Measurements from ENCODE around the gene HEATR5A.
"Not testable (repeated sequence)": the region's sequence is repeated elsewhere in the genome, so short reads cannot be mapped to it uniquely, and the experiment has no call there.

The HEATR5A gene

DNA sequence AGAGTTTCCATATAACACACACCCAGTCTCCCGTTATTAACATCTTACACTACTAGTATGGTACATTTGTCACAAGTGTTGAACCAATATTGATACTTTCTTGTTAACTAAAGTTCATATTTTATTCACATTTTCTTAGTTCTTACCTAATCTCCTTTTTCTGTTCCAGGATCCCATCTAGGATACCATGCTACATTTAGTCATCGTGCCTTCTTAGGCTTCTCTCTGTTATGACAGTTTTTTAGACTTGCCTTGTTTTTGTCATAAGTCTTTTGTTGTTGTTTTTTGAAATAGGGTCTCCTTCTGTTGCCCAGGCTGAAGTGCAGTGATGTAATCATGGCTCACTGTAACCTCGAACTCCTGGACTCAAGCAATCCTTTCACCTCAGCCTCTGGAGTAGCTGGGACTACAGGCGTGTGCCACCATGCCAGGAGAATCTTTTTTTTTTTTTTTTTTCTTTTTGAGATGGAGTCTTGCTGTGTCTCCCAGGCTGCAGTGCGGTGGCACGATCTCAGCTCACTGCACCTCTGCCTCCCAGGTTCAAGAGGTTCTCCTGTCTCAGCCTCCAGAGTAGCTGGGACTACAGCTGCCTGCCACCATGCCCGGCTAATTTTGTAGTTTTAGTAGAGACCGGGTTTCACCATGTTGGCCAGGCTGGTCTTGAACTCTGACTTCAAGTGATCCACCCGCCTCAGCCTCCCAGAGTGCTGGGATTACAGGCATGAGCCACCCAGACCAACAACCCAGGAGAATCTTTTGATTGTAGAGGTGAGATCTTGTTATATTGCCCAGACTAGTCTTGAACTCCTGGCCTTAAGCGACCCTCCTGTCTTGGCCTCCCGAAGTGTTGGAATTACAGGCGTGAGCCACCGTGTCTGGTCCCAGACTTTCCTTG is 153.7 kb downstream of the HEATR5A start:
- H3K4me3 ChIP-seq (ENCODE audit: low read depth, low read length) = no peak overlapping the region

DNA sequence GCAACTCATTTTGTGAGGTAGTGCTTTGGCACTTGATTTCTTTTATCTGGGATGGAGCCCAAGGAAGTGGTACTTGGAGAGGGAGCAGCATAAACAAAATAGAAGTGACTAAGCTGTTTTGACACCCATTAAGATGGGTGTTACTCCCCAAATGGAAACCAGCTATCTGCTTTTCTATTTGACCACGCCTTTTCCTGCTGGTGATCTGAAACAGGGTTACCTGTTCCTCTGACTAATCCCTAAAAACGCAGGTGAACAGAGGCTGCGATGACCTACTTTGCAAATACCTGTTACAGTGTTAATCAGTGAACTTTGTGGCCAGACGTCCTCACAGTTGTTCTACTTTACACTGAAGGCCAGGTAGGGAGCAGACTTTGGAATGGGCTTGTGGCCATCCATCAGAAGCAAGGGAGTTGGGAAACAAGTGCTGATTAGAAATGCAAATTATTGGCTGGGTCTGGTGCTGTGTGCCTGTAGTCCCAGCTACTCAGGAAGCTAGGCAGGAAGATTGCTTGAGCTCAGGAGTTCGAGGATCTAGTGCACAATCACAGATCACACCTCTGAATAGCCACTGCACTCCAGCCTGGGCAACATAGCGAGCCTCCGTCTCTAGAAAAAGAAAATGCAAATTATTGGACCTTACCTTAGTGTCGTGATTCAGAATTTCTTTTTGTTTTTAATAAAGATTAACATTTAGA is 154.5 kb downstream of the HEATR5A start:
- no peak for DNase-seq (ENCODE audit: low read depth)
- H3K4me3 ChIP-seq (ENCODE audit: low read depth, low read length) = no peak overlapping the region

More for the DNA sequence above, 153.7 kb downstream of the HEATR5A start:
- no peak for DNase-seq (ENCODE audit: low read depth)

DNA sequence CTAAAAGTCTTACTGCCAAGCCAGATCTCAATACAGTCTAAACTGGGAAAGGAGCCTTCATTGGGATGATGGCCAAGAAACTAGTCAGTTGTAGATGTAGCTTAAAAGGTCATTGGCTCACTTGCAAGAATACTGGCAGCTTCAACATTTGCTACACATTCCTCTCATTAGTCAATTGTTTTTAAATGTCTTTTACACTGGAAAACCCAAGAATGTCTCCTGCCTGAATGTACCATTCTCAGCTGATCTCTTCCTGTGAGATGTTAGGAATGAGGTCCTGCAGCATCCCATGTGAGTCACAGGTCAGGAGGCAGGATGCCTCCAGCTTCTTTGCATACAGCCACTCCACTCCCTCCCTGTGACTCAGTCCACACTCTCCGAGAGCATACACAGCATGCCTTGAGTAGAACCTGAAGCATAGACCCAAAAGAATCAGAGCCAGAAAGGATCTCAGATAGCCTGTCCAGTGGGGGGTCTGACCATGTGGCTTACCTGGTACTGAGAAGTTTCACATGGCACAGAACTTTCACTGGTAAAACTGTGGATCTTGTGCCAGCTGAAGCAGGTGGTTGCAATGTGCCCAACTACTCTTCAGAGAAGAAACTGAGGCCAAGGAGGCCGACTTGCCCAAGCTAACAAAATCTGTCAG is 156.7 kb downstream of the HEATR5A start:
- H3K4me3 ChIP-seq (ENCODE audit: low read depth, low read length) = no peak overlapping the region
- peak; percentile 99 for DNase-seq (ENCODE audit: low read depth)

DNA sequence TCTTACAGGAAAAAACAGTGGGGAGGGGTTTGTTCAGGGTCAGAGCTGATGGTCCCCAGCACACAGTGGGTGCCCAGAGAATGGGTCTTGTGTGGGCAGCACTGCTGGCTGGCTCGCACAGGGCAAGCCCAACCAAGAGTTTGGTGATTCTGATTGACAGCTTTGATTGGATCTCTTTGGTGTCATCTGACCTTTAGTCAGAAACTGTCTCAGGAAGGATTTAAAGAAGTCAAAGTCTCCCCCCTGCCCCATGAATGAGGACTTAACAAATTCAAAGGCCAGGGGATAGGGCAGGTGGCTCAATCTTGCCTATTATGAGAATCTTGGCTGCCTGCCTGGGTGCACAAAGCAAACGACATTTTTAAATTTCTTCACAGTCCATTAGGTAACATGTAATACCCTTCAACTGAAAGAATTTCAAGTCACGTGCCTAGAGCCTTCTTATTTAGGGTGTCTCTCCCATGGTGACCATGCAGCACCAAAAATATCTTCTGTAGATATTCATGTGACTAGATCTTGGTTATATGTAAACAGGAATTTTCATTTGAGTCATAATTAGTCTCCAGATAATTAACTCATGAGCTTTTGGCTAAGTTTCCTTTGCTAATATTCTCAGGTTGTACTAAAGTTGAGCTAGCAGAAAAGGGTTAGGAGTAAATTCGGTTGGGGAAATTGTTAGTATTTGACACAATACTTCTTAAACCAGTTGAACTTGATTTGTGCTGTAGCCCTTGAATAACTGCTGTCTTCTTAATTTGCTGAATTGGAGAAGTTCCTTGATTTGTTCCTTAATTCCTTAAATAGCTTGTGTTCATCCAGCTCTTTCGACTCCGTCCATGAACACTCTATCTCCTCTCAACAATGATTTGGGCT is 158.3 kb downstream of the HEATR5A start:
- peak; percentile 30 for DNase-seq (ENCODE audit: low read depth)
- H3K4me3 ChIP-seq (ENCODE audit: low read depth, low read length) = no peak overlapping the region

DNA sequence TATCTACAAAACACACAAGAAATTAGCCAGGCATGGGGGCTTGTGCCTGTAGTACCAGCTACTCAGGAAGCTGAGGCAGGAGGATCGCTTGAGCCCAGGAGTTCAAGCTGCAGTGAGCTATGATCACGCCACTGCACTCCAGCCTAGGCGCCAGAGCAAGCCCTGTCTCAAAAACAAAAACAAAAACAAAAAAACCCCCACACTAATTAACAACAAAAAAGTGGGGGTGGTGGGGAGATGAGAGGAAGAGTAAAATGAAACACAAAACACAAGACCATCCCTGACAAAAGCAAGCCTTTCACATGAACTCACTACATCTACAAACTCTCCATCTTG is 158.9 kb downstream of the HEATR5A start:
- no peak overlapping the region for H3K4me3 ChIP-seq (ENCODE audit: low read depth, low read length)
- no peak for DNase-seq (ENCODE audit: low read depth)

DNA sequence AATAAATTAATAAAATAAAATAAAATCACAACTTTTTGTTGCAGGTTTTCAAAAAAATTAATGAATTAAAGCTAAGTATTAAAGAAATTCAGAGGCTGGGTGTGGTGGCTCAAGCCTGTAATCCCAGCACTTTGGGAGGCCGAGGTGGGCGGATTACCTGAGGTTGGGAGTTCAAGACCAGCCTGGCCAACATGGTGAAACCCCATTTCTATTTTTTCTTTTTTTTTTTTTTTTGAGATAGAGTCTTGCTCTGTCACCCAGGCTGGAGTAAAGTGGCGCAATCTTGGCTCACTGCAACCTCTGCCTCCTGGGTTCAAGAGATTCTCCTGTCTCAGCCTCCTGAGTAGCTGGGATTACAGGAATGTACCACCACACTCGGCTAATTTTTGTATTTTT is 161.3 kb downstream of the HEATR5A start:
- not testable (repeated sequence) for DNase-seq (ENCODE audit: low read depth); H3K4me3 ChIP-seq (ENCODE audit: low read depth, low read length)

DNA sequence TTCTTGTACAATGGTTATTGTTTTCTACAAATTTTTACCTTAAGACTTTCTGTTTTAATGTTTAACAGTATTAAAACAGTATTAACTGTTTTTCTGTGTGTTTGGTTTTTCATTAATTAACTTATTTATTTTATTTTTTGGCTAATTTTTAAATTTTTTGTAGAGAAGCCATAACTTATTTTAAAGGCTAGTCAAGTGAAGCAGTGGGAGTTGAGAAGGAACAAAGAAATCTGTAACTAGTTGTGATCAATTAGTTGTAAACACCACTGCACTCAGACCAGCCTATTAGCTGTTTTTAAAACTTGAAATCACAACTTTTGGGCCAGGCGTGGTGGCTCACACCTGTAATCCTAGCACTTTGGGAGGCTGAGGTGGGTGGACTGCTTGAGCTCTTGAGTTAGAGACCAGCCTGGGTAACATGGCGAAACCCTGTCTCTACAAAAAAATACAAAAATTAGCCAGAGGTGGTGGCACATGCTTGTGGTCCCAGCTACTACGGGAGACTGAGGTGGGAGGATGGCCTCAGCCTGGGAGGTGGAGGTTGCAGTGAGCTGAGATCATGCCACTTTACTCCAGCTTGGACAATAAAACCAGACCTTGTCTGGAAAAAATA is 161.8 kb downstream of the HEATR5A start:
- no peak overlapping the region for H3K4me3 ChIP-seq (ENCODE audit: low read depth, low read length)
- no peak for DNase-seq (ENCODE audit: low read depth)

DNA sequence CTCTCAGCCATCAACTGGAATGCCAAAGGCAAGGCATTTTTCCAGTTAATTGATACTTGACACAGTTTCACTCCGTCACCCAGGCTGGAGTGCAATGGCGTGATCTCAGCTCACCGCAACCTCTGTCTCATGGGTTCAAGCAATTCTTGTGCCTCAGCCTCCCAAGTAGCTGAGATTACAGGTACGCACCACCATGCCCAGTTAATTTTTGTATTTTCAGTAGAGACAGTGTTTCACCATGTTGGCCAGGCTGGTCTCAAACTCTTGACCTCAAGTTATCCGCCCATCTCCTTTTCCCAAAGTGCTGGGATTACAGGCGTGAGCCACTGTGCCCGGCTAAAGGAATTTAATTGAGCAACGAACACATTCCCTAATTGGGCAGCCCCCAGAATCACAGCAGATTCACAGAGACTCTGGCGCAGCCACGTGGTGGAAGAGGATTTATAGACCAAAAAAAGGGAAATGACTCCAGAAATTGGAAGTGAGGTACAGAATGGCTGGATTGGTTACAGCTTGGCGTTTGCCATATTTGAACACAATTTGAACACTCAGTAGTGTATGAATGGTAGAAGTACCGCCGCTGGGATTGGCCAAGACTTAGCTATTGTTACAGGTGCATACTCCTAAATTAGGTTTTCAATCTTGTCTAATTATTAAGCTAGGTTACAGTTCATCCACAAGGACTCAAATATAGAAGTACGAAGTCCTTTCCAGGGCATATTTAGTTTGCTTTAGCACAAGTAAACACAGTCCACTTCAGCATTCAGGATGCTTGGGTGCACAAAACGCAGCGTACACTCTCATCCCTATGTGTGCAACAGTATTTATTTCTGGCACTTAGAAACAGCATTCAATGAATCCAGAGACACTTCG is 162.6 kb downstream of the HEATR5A start:
- not testable (repeated sequence) for H3K4me3 ChIP-seq (ENCODE audit: low read depth, low read length); DNase-seq (ENCODE audit: low read depth)

DNA sequence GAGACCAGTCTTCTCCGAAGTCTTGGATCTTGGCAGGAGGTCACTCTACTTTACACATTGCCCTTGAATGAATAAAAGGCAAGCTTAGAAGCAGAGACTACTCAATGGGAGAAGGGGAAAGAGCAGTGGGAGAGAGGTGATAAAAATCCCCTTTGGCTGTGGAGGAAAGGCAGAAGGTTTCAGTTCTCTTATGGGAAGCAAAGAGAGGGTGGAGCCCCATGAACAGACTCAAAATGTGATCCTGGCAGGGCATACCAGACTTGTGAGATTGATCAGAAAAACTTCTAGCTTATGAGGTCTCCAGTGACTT is 163.2 kb downstream of the HEATR5A start:
- H3K4me3 ChIP-seq (ENCODE audit: low read depth, low read length) = no peak overlapping the region
- DNase-seq (ENCODE audit: low read depth) = no peak

DNA sequence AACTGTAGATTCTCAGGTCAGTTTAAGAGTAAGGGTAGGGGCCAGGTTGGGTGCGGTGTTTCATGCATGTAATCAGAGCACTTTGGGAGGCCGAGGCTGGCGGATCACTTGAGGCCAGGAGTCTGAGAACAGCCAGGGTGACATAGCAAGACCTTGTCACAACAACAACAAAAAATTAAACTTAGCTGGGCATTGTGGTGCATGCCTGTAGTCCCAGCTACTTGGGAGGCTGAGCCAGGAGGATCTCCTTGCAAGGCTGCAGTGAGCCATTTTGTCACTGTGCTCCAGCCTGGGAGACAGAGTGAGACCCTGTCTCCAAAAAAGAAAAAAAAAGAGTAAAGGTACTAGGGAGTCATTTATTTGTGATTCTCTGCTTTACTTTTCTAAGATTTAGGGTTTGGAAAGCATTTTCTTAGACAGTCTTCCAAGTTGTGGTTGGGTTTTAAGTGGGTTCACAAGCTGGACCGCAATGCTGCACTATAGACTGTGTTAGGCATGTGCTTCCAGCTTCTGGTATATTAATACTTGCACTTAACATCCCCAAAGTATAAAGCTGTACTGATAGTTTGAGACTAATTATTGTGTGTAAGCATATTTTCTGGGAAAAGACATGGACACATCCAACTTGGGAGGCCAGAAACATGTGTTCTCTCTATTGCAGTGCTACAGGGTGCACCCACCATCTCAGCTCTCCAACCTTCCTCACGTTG is 163.7 kb downstream of the HEATR5A start:
- DNase-seq (ENCODE audit: low read depth) = no peak
- H3K4me3 ChIP-seq (ENCODE audit: low read depth, low read length) = no peak overlapping the region

DNA sequence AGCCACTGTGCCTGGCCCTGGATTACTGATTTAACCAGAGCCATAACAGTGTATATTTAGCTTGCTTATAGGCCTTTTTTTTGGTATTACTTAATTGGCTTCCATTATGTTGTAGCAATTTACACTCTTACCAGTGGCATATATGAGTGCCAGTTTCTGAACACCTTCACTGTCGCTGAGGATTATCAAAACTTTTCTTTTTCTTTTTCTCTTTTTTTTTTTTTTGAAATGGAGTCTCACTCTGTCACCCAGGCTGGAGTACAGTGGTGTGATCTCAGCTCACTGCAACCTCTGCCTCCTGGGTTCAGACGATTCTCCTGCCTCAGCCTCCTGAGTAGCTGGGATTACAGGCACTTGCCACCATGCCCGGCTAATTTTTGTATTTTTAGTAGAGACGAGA is 164.4 kb downstream of the HEATR5A start:
- H3K4me3 ChIP-seq (ENCODE audit: low read depth, low read length); DNase-seq (ENCODE audit: low read depth): not testable (repeated sequence)

DNA sequence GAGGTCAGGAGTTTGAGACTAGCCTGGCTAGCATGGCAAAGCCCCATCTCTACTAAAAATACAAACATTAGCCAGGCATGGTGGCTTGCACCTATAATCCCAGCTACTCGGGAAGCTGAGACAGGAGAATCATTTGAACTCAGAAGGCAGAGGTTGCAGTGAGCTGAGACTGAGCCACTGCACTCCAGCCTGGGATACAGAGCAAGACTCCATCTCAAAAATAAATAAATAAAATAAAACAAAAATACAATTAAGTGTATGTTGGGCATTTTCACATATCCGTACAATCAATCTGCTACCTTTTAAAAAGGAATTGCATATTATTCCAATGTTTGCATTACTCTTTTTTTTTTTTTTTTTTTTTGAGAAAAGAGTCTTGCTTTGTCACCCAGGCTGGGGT is 165.1 kb downstream of the HEATR5A start:
- DNase-seq (ENCODE audit: low read depth) = no peak
- no peak overlapping the region for H3K4me3 ChIP-seq (ENCODE audit: low read depth, low read length)

DNA sequence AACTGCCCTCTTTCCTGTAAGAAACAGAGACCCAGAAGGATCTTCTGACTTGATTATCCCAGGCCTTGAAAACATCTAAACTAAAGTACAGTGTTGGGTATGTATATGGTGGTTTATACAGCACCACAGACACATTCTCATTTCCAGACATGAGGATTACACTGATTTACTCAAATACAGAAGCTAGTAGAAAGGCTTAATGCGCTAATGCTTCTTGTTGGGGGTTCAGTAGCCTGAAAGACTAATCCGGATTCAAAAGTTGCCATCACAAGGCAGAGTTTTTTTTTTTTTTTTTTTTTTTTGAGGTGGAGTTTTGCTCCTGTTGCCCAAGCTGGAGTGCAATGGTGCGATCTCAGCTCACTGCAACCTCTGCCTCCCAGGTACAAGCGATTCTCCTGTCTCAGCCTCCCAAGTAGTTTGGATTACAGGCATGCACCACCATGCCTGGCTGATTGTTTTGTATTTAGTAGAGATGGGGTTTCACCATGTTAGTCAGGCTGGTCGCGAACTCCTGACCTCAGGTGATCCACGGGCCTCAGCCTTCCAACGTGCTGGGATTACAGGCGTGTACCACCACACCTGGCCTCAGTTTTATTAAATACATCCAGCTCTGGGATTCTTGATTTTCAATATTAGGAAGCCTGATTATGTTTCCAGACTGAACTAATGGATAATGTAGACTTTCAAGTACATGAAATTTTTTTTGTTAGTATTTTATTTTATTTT is 166.4 kb downstream of the HEATR5A start:
- H3K4me3 ChIP-seq (ENCODE audit: low read depth, low read length) = no peak overlapping the region
- DNase-seq (ENCODE audit: low read depth) = no peak

DNA sequence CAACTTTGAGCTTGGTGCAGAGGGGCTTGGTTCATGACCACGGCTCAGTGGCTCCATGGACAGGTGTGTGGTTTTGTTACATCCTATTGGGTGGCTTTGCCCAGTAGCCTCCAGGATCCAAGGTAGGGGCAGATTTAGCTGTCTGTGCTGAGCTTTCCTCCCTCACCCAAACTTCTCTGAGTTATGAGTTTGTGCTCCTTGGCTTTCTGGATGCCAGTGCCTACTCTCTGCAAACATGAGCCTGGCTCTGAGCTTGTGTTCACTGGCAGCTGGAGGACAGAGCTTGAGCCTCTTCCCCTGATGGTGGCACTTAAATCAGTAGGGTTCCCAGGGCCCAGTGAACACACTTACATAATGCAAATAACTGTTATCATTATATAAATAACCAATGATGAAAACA is 167.5 kb downstream of the HEATR5A start:
- no peak for DNase-seq (ENCODE audit: low read depth)

DNA sequence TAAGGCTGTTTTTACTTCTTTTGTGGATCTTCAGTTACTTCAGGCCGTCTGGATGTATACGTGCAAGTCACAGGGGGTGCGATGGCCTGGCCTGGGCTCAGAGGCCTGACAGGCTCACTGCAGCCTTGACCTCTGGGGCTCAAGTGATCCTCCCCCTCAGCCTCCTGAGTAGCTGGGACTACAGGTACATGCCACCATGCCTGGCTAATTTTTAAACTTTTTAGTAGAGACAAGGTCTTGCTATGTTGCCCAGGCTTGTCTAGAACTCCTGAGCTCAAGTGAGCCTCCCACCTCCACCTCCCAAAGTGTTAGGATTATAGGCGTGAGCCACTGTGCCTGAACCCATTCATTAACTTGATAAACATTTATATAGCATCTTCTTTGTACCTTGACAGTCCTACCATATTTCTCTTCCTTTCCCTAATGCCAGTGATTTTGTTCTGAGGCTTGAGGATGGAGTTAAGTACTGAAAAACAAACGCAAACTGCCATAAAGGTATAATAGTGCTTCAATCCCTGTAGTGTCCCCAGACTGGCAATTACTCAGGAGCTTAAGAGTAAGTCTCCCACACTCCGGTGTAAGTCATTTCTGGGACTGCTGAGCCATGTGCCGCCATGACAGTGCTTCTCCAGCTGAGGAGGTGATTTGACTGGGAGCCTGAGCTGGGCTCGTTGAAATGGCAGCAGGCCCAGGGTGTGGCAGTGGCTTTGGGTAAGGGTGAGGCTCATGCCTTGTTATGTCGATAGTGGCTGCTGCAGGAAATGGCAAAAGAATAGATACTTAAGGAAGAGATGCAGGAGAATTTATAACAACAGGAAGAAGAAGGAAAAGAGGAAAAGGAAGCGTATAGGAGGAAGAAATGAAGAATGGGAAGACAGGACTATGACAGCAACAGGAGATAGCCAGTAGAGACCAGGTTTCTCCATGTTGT is 169.1 kb downstream of the HEATR5A start:
- H3K4me3 ChIP-seq (ENCODE audit: low read depth, low read length) = no peak overlapping the region
- no peak for DNase-seq (ENCODE audit: low read depth)

More for the DNA sequence above, 167.5 kb downstream of the HEATR5A start:
- H3K4me3 ChIP-seq (ENCODE audit: low read depth, low read length) = no peak overlapping the region

DNA sequence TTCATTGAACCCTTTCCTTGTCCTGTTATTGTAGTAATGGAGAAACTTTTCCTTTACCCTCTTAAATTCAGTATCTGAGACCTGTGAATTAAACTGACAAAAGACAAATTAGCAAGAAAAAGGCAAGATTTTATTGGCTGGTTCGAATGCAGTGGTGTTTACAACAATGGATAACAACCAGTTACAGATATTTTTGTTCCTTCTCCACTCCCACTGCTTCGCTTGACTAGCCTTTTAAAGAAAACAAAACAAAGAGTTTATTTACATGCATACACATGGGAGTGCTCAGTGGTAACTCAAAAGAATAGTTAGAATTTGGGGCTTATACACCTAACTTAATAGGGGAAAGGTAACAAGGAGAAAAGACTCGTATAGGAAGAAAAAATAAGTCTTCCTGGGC is 175.7 kb downstream of the HEATR5A start:
- no peak overlapping the region for H3K4me3 ChIP-seq (ENCODE audit: low read depth, low read length)
- no peak for DNase-seq (ENCODE audit: low read depth)
